Tibial artery (tissue), 4 donors: Measurements from ENCODE around the gene MYO9A.
"Not testable (repeated sequence)": the region's sequence is repeated elsewhere in the genome, so short reads cannot be mapped to it uniquely, and the experiment has no call there.

Experiments used
- DNase-seq, 2 donors: peaks; one replicate each; pipeline ENCODE4 v3.0.0-alpha.2; 2019
- H3K27ac ChIP-seq, 2 donors: fragments of 200-600 bp; sonication (generic) in 1 of 2; 1 replicate in 1 of 2; 2 replicates in 1 of 2; pipeline ENCODE4 v1.5.1; 2018 to 2019; ENCODE audit warnings: mild to moderate bottlenecking in 1 of 2
- H3K27me3 ChIP-seq, 2 donors: fragments of 200-600 bp; sonication (generic) in 1 of 2; one replicate each; pipeline versions ENCODE4 v1.5.1 to v1.6.0; 2016 to 2019
- H3K36me3 ChIP-seq, 3 donors: fragments of 200-600 bp; sonication (generic) in 2 of 3; one replicate each; pipeline ENCODE4 v1.5.1; 2016 to 2019; ENCODE audit warnings: mild to moderate bottlenecking in 2 of 3
- H3K4me1 ChIP-seq, 4 donors: fragments of 200-600 bp; sonication (generic) in 2 of 4; 1 replicate in 3 of 4; 2 replicates in 1 of 4; pipeline ENCODE4 v1.5.1; 2016 to 2019
- H3K4me3 ChIP-seq, 2 donors: fragments of 200-600 bp; sonication (generic) in 1 of 2; 1 replicate in 1 of 2; 2 replicates in 1 of 2; pipeline ENCODE4 v1.5.1; 2018 to 2019; ENCODE audit warnings: mild to moderate bottlenecking in 2 of 2
- H3K9me3 ChIP-seq, 3 donors: fragments of 200-600 bp; sonication (generic) in 1 of 3; one replicate each; pipeline ENCODE4 v1.5.1; 2016 to 2019
- CTCF ChIP-seq, 2 experiments: fragments of 200-600 bp in 1 of 2; fragments of 450-650 bp in 1 of 2; IDR thresholded peaks; one replicate each; pipeline ENCODE4 v1.5.1; 2017 to 2019; ENCODE audit warnings: antibody characterized with exemption in 2 of 2, mild to moderate bottlenecking in 1 of 2, moderate library complexity in 1 of 2
- intact Hi-C: fragments of 100-400 bp; cut with DNase I; formaldehyde crosslinking; loops from one replicate; pipeline ENCODE4 v1.15.0; 2023; ENCODE audit warnings: low total_unique reads

MYO9A gene

GRCh38 chr15:71883447-71883846, 234.5 kb downstream of the MYO9A start:
- H3K36me3 ChIP-seq, result peaks cover 42 to 73% (median 71%) of the 10 kb centered on the region in 3 donors

DNA sequence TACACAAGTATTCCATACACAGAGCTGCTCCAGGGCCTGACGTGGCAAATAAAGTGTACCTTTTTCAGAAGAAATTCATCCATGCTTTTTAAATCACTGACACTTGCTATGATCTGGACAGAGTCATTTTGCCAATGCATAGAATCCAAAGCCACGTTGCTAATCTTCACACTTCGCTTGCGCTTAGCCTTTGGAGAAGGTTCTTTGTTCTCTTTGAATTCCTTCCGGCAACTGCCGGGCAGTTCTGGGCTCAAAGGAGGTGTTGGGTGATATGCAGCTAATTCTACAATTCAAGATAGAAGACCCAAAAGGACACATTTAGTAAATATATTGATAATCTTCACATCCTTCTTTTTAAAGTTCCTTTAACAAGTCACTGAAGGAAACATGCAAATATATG, 237.7 kb downstream of the MYO9A start:
- H3K4me1 ChIP-seq, result no peaks in the 10 kb centered on the region
- H3K27me3 ChIP-seq, result no peaks in the 10 kb centered on the region
- H3K9me3 ChIP-seq, result no peaks in the 10 kb centered on the region
- no peak for TF ChIP-seq CTCF (IDR thresholded peaks at IDR 0.05)
- H3K36me3 ChIP-seq, result peaks cover 39 to 82% (median 77%) of the 10 kb centered on the region in 3 donors
- no peak for DNase-seq
- no peak overlapping the region for H3K27ac ChIP-seq
- H3K4me3 ChIP-seq, result no peak overlapping the region
- intact Hi-C loops, result no loop called here

More at GRCh38 chr15:71883447-71883846, 234.5 kb downstream of the MYO9A start:
- Histone ChIP-seq H3K4me3 (no peak overlapping the region), H3K9me3 (no peaks in the 10 kb centered on the region), H3K4me1 (no peaks in the 10 kb centered on the region), H3K27ac (no peak overlapping the region), H3K27me3 (no peaks in the 10 kb centered on the region)
- intact Hi-C loops, result no loop called here
- no peak for DNase-seq
- TF ChIP-seq CTCF (IDR thresholded peaks at IDR 0.05), result no peak

DNA sequence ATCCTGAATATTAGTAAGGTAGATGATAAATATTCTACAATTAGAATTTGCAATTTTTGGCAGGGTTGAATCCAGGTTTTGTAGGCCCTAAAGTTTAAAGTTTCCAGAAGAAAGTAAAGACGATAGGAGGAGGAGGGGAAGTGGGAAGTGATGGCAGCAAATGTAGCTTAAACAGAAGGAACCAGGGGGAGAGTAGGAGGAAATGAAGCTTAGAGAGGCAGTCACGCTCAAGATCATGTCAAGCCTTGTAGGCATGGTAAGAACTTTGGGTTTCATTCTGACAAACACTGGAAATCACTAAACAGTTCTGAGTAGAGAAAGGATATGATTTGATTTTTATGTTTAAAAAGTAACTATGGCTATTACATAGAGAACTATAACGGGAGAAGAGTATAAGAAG, 243.7 kb downstream of the MYO9A start:
- H3K9me3 ChIP-seq, result no peaks in the 10 kb centered on the region
- DNase-seq, result no peak
- TF ChIP-seq CTCF (IDR thresholded peaks at IDR 0.05), result no peak
- H3K4me3 ChIP-seq, result no peak overlapping the region
- peaks cover 16 to 54% (median 50%) of the 10 kb centered on the region in 3 donors for H3K36me3 ChIP-seq
- no peak overlapping the region for H3K27ac ChIP-seq
- no peaks in the 10 kb centered on the region for H3K4me1 ChIP-seq
- no peaks in the 10 kb centered on the region for H3K27me3 ChIP-seq
- intact Hi-C loops, result no loop called here

DNA sequence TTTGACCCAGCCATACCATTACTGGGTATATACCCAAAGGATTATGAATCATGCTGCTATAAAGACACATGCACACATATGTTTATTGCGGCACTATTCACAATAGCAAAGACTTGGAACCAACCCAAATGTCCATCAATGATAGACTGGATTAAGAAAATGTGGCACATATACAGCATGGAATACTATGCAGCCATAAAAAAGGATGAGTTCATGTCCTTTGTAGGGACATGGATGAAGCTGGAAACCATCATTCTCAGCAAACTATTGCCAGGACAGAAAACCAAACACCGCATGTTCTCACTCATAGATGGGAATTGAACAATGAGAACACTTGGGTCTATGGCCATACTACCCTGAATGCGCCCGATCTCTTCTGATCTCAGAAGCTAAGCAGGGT, 259.7 kb downstream of the MYO9A start:
- H3K27me3 ChIP-seq, H3K9me3 ChIP-seq, H3K4me1 ChIP-seq, DNase-seq, intact Hi-C loops, H3K27ac ChIP-seq, H3K4me3 ChIP-seq: not testable (repeated sequence)
- peaks cover 27 to 47% (median 44%) of the 10 kb centered on the region in 3 donors for H3K36me3 ChIP-seq

DNA sequence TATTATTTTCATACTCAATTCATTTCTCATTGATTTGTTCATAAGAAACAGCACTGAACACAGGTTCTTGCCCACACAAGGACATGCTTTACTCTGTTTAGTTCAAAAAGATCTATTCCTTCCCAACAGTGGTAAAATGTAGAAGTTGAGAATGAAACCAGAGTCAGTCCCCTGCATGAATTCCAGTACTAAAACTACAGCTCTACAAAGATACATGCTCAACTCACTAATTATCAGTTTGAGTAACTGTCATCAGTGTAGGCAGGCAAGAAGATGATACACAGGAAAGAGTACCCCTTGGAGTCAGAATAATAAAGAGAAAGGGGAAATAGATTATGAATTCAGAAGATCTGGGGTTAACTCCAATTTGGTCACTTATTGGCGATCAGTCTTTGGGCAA, 264.4 kb downstream of the MYO9A start:
- peaks cover 0 to 3% (median 0%) of the 10 kb centered on the region in 4 donors for H3K4me1 ChIP-seq
- peaks cover 41 to 59% (median 57%) of the 10 kb centered on the region in 3 donors for H3K36me3 ChIP-seq
- no peak overlapping the region for H3K4me3 ChIP-seq
- no peaks in the 10 kb centered on the region for H3K27me3 ChIP-seq
- DNase-seq, result no peak
- TF ChIP-seq CTCF (IDR thresholded peaks at IDR 0.05), result no peak
- no peak overlapping the region for H3K27ac ChIP-seq
- H3K9me3 ChIP-seq, result no peaks in the 10 kb centered on the region
- intact Hi-C loops, result no loop called here

DNA sequence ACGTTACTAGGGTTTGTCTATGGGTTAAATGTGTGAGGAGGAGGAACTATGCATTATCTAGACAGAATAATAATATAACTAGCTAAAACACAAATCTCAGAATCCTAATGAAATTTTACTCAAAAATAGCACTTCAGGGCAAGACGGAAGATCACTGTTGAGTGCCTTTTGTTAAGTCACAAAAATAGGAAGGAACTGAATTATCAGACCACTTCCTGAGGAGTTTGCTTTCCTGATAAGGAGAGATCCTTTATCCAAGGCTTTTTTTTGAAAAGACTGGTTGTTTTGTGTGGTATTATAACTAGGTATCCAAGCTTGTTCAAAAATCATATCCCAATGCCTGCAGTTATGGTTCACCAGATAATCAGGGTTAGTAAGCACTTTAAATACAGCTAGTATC, 273.0 kb downstream of the MYO9A start:
- no peaks in the 10 kb centered on the region for H3K9me3 ChIP-seq
- no peak overlapping the region for H3K27ac ChIP-seq
- DNase-seq, result no peak
- TF ChIP-seq CTCF (IDR thresholded peaks at IDR 0.05), result no peak
- peaks cover 50 to 93% (median 69%) of the 10 kb centered on the region in 3 donors for H3K36me3 ChIP-seq
- no peak overlapping the region for H3K4me3 ChIP-seq
- H3K27me3 ChIP-seq, result no peaks in the 10 kb centered on the region
- intact Hi-C loops, result no loop called here
- H3K4me1 ChIP-seq, result no peaks in the 10 kb centered on the region
